ENCODE results near the gene IL18RAP.

GRCh38 chr2:102425441-102426132 lies 2.6 kb downstream of the IL18RAP start:
- no peak for TF ChIP-seq FOXM1 (IDR thresholded peaks at IDR 0.05; ENCODE audit: borderline replicate concordance, low read depth)
- TF ChIP-seq TAF1 (IDR thresholded peaks at IDR 0.05; ENCODE audit: low read depth) = no peak
- no peak for TF ChIP-seq YY1 (IDR thresholded peaks at IDR 0.05; ENCODE audit: low read depth)
- no peak for TF ChIP-seq NFIC (IDR thresholded peaks at IDR 0.05)
- no peak for TF ChIP-seq EP300 (IDR thresholded peaks at IDR 0.05; ENCODE audit: borderline replicate concordance)
